Chondrocyte (in vitro differentiated cells): ENCODE results near the gene RAC2. TPM values are rescaled to one million over a fixed set of nuclear protein-coding genes. Genes with fewer than 3 reads are reported as not detected.

Source experiments
- DNase-seq: peaks from one replicate; pipeline ENCODE4 v3.0.0; 2021; ENCODE audit warnings: mixed read lengths, low spot score
- H3K27ac Mint-ChIP-seq: one replicate; pipeline ENCODE4 v1.8.0; 2021; ENCODE audit warnings: mild to moderate bottlenecking, moderate library complexity, mixed read lengths; ENCODE audit not compliant: unreplicated experiment
- H3K27me3 Mint-ChIP-seq: 2 replicates; pipeline ENCODE4 v1.8.0; 2021; ENCODE audit warnings: low read depth, mixed read lengths
- H3K36me3 Mint-ChIP-seq: 2 replicates; pipeline ENCODE4 v1.8.0; 2021; ENCODE audit warnings: low read depth, mixed read lengths
- H3K4me1 Mint-ChIP-seq: 2 replicates; pipeline ENCODE4 v1.8.0; 2021; ENCODE audit warnings: low read depth, mild to moderate bottlenecking, mixed read lengths
- H3K4me3 Mint-ChIP-seq: one replicate; pipeline ENCODE4 v1.8.0; 2021; ENCODE audit warnings: mild to moderate bottlenecking, moderate library complexity, mixed read lengths; ENCODE audit not compliant: unreplicated experiment
- H3K9me3 Mint-ChIP-seq: 2 replicates; pipeline ENCODE4 v1.8.0; 2021; ENCODE audit warnings: low read depth, mixed read lengths
- total RNA-seq: library from RNA; stranded (reverse); gene quantifications from 3 replicates; pipeline ENCODE4 v1.2.1, GENCODE V29; 2021
- TF ChIP-seq, protein P1 (sequence below): fragments of 200-600 bp; sonication (generic); IDR thresholded peaks from 2 replicates; pipeline ENCODE4 v1.5.0; 2021; ENCODE audit warnings: antibody characterized with exemption, mild to moderate bottlenecking, moderate library complexity

RAC2 gene
- total RNA-seq, 1 donor from 2014 or later, result 0.20 TPM

DNA sequence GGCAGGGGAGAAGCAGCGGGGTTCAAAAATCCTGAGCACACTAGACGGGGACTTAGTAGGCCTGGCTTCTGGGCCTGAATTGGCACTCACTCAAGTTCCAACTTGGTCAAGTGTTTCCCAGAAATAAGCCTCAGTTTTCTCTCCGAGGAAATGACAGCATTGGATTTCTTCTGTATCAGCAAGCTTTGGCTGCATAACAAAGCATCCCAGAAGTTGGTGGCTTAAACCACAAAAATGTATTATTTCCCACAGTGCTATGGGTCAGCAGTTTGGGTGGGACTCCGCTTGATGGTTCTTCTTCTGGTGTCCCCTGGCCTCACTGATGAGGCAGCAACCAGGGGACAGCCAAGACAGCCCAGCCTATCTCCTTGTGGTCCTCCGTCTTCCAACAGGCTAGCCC, 36.6 kb upstream of the RAC2 start:
- H3K4me3 Mint-ChIP-seq, result no peak overlapping the region
- no peak for DNase-seq
- H3K27ac Mint-ChIP-seq, result no peak overlapping the region
- TF ChIP-seq, protein P1, sequence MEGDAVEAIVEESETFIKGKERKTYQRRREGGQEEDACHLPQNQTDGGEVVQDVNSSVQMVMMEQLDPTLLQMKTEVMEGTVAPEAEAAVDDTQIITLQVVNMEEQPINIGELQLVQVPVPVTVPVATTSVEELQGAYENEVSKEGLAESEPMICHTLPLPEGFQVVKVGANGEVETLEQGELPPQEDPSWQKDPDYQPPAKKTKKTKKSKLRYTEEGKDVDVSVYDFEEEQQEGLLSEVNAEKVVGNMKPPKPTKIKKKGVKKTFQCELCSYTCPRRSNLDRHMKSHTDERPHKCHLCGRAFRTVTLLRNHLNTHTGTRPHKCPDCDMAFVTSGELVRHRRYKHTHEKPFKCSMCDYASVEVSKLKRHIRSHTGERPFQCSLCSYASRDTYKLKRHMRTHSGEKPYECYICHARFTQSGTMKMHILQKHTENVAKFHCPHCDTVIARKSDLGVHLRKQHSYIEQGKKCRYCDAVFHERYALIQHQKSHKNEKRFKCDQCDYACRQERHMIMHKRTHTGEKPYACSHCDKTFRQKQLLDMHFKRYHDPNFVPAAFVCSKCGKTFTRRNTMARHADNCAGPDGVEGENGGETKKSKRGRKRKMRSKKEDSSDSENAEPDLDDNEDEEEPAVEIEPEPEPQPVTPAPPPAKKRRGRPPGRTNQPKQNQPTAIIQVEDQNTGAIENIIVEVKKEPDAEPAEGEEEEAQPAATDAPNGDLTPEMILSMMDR, result no peak
- H3K27me3 Mint-ChIP-seq, result peaks cover 2% of the 10 kb centered on the region
- H3K36me3 Mint-ChIP-seq, result no peaks in the 10 kb centered on the region
- peaks cover 13% of the 10 kb centered on the region for H3K4me1 Mint-ChIP-seq
- H3K9me3 Mint-ChIP-seq, result no peaks in the 10 kb centered on the region

DNA sequence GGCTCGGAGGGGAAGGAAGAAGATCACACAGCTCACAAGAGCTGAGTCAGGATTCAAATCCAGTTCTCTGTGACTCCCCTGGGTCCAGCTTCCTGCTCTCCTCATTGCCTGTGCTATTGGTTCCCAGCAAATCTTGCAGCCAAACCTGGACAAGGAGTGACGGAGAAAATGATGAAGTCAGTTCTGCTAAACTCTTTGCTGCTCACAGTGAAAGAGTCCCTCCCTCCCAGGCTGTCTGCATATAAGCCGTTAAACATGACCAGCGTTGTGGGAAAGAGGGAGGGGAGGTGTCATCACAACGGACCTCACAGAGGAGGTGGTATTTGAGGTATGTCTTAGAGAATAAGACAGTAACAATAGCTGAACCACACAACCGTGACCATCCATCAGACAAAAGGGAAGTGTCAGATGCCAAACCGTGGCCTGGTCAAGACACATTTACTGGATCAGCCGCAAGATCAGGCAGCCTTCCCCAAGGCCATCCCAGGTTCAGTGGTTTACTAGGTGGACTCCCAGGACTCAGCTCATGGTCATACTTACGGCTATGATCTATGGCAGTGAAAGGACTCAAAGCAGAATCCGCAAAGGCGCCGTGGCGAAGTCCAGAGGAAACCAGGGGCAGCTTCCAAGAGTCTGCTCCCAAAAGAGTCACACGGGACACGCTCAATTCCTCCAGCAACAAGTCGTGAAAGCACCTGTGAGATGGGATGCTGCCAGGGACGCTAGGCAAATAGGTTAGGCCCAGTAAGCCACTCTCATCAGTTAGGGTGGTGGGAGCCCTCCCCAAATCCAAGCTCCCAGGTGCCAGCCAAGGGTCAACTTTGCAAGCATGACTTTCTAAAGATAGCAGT, 35.5 kb upstream of the RAC2 start:
- no peak for DNase-seq
- H3K27ac Mint-ChIP-seq, result no peak overlapping the region
- no peak overlapping the region for H3K4me3 Mint-ChIP-seq
- TF ChIP-seq, protein P1, result no peak
- no peaks in the 10 kb centered on the region for H3K27me3 Mint-ChIP-seq
- peaks cover 8% of the 10 kb centered on the region for H3K4me1 Mint-ChIP-seq
- no peaks in the 10 kb centered on the region for H3K9me3 Mint-ChIP-seq
- H3K36me3 Mint-ChIP-seq, result no peaks in the 10 kb centered on the region

DNA sequence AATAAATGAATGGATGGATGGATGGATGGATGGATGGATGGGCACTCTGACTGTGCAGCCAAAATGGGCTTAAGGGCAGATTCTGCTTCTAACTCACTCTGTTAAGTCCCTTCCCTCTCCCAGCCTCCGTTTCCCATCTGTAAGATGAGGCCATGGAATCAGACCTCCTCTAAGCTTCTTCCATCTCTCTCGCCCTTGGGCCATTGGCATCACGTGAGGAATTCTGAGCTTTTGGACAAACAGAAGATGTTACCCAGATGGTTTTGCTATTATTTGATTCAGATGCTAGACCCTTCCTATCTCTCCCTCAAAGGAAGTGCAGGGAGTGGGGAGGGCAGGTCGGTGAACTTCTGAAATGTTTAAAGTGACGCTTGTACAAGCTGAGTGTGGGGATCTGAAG, 34.2 kb upstream of the RAC2 start:
- DNase-seq, result no peak
- Mint-ChIP-seq H3K36me3 (no peaks in the 10 kb centered on the region), H3K4me1 (peaks cover 2% of the 10 kb centered on the region), H3K27ac (no peak overlapping the region), H3K4me3 (no peak overlapping the region), H3K9me3 (no peaks in the 10 kb centered on the region), H3K27me3 (no peaks in the 10 kb centered on the region)
- TF ChIP-seq, protein P1, result no peak

DNA sequence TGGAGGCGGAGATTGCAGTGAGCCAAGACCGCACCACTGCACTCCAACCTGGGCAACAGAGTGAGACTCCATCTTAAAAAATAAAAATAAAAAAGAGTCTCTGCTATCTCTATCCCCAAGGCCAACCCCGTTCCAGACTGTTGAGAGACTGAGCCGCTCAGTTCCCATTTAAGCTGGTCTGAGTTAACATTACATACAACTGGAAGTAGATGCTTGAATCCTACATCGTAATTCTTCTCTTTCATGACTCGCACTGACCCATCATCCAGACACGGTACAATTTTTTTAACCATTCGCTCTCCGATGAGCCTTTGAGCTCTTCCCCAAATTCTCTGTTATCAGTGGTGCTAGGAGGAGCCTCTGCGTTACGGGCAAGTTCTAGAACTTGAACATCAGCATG, 33.3 kb upstream of the RAC2 start:
- TF ChIP-seq, protein P1, result no peak
- Mint-ChIP-seq H3K27ac (no peak overlapping the region), H3K4me1 (peaks cover 5% of the 10 kb centered on the region), H3K27me3 (no peaks in the 10 kb centered on the region), H3K4me3 (no peak overlapping the region), H3K9me3 (no peaks in the 10 kb centered on the region), H3K36me3 (no peaks in the 10 kb centered on the region)
- no peak for DNase-seq

DNA sequence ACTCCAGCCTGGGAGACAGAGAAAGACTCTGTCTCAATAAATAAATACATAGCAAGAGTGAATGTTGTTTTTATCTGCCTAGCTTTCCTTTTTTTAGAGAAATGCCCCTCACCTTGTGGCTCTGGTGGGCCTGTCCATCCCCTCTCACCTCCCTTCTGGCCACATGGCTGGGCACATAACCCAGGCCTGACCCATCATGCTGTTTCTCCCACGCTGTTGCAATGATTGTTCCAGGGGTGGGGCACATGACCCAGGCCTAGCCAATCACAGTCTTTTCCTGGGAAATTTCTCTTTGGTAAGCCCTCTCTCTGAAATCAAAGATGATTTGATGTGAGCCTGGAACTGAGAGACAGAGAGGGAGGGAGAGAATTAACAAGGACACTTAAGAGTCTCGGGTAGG, 32.7 kb upstream of the RAC2 start:
- TF ChIP-seq, protein P1, result no peak
- Mint-ChIP-seq H3K36me3 (no peaks in the 10 kb centered on the region), H3K4me1 (peaks cover 5% of the 10 kb centered on the region), H3K27ac (no peak overlapping the region), H3K9me3 (no peaks in the 10 kb centered on the region), H3K4me3 (no peak overlapping the region), H3K27me3 (no peaks in the 10 kb centered on the region)
- DNase-seq, result no peak
